Caki2 (cell line): ENCODE measurements around the gene ANKLE1. TPM values are rescaled to one million over a fixed set of nuclear protein-coding genes. Genes with fewer than 3 reads are reported as not detected.

Experiments used
- DNase-seq: peaks from one replicate; pipeline ENCODE4 v3.0.0-alpha.2; 2015; ENCODE audit warnings: low read depth
- in situ Hi-C: cut with HindIII; loops from 2 replicates; pipeline ENCODE4 v1.10.0; 2016; ENCODE audit warnings: low sequenced_read_pairs, low pct_unique_long_range_greater_than_20kb, mixed read lengths
- total RNA-seq: library from RNA; depleted of rRNA; stranded (reverse); fragments of >200 nt; shearing (Covaris generic); gene quantifications from 2 replicates; pipeline ENCODE4 v1.2.3, GENCODE V29; 2014; ENCODE audit warnings: low replicate concordance

Gene ANKLE1
- total RNA-seq, 1 experiment from 2014 or later: 0.51 TPM

DNA sequence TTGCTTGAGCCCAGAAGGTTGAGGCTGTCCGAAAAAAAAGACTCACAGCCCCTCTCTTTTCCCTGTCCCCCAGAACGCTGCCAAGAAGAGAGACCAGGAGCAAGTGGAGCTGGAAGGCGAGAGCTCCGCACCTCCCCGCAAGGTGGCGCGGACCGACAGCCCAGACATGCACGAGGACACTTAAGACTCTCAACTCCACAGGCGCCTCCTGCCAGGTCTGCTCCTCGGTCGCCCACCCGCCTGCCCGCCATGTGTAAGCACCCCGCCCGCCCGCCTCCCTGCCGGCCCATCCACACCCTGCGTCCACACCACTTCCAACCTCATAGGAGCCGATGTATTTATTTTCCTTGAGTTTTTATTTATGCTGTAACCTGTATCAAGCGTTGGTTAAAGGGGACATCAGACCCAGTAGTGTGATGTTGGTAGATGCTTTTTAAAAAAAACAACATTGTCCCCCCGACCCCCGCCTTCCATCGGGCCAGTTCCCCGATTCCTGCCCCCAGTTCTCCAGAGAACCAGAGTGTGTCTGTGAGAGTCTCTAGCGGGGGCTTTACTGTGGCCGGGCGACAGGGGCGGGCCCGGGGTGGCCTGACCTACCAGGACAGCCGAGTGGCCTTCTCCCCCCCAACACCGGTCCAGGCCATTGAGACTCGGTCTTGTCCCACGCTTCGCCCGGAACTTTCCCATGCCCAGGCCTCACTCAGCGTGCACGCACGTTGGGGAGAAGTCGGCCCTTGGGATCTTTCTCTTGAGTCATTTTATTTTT, 38.0 kb downstream of the ANKLE1 start:
- in situ Hi-C loops: no loop called here
- no peak for DNase-seq

GRCh38 chr19:17320435-17320834, 38.7 kb downstream of the ANKLE1 start:
- no peak for DNase-seq
- in situ Hi-C loops: no loop called here

GRCh38 chr19:17321655-17322489, 40.2 kb downstream of the ANKLE1 start:
- in situ Hi-C loops: no loop called here
- no peak for DNase-seq

- DNase-seq: no peak
- in situ Hi-C loops: no loop called here
Observed at GRCh38 chr19:17322854-17323253, 41.2 kb downstream of the ANKLE1 start.

DNA sequence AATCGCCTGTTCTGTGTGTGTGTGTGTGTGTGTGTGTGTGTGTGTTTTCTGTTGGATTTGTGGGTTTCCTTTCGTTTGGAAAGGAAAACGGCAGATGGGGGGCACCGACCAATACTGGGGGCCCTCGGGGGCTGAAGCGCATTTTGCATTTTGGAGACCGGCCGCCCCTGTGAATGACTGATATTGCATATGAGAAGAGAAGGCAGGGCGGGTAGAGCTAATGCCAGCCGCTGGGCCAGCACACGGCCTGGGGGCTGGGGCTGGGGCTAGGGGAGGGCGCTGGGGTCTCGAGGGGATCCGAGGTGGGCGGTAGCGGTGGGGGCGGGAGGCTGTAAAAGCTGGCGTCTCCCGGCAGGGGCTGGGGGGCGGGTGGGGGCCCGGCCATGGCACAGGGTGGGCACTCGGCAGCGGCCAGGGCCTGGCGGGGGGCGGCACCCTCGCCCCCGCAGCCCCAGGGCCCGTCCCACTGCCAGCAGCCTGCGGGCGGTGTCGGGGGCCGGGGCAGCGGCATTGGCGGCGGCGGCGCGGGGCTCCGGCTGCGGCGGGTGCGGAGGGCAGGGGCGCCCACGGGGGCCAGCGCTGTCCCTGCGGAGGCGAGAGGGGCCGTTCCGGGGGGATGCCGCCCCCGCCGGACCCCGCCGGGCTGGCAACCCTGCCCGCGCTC, 41.7 kb downstream of the ANKLE1 start:
- DNase-seq: no peak
- in situ Hi-C loops: no loop called here

DNA sequence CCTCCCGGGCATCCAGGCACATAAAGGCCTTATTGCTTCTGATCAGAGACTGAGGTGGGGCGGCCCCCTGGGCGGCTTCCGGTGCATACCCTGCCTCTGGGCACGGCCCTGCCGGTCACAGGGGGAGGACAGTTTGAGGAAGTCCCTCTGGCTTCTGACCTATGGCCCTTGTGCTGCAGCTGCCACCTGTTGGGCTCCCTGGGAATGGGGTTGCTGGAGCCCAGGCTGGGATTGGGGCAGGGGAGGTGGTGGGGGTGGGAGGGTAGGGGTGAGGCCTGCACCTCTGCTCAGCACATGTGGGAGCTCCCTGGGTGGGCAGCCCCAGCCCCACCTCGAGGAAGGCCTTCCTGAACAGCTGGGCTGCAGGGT, 42.2 kb downstream of the ANKLE1 start:
- in situ Hi-C loops: no loop called here
- no peak for DNase-seq

DNA sequence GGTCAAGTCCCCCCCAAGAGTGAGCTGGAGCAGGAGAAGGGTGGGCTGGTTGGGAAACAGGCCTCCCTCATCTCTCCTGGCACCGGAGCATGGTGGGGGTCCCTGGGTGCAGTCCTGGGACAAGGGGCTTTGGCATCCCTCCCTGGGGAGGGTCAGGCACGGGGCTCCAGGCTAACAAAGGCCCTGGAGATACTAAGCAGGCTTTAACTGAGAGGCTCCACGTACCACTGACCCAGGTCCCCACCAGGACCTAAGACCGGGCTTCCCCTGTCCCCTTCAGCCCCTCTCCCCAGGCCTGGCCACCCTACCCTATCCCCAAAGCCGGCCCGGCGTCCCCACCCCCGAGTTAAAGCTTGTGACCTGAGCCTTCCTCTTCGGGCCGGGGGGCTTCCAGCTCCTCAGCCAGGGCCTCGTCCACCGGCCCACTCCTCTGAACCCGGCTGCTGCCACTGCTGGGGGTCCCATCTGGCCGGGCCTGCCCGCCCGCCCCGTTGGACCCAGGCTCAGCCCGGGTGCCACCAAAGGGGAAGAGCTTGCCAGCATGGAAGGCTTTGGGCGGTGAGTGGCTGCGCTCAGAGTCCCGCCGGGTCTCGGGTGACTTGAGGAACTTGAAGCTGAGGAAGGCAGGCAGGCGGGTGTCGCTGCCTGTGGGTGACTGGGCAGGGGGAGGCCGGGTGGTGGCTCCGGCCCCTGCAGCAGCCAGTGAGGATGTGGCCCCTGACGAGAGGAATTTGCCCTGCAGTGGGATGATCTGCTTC, 42.8 kb downstream of the ANKLE1 start:
- no peak for DNase-seq
- in situ Hi-C loops: no loop called here

DNA sequence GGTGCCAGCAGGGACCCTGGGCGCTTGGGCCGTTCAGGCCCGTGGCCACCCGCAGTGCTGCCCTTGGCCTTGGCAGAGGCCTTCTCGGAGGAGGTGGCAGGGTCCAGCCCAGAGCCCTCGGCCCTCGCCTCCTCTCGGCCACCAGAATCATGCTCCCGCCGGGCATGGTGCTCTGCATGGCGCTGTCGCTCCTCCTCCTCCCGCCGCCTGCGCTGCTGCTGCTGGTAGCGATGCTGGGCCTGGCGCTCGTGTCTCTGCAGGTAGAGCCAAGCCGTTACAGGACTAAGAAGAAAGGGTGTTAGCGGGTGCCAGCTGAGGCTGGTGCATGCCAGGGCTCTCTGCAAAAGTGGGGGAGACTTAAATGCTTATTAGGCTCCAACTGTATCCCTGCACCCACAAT, 43.4 kb downstream of the ANKLE1 start:
- no peak for DNase-seq
- in situ Hi-C loops: no loop called here

GRCh38 chr19:17325881-17326594, 44.3 kb downstream of the ANKLE1 start:
- in situ Hi-C loops: no loop called here
- no peak for DNase-seq

GRCh38 chr19:17326595-17326966, 44.9 kb downstream of the ANKLE1 start:
- no peak for DNase-seq
- in situ Hi-C loops: no loop called here

- no peak for DNase-seq
- in situ Hi-C loops: no loop called here
Observed at GRCh38 chr19:17327068-17327653, 45.5 kb downstream of the ANKLE1 start.

- DNase-seq: peak; percentile 93
- in situ Hi-C loops: no loop called here
Observed at GRCh38 chr19:17327654-17328516, 46.2 kb downstream of the ANKLE1 start.

GRCh38 chr19:17328517-17329365, 47.0 kb downstream of the ANKLE1 start:
- in situ Hi-C loops: no loop called here
- no peak for DNase-seq

DNA sequence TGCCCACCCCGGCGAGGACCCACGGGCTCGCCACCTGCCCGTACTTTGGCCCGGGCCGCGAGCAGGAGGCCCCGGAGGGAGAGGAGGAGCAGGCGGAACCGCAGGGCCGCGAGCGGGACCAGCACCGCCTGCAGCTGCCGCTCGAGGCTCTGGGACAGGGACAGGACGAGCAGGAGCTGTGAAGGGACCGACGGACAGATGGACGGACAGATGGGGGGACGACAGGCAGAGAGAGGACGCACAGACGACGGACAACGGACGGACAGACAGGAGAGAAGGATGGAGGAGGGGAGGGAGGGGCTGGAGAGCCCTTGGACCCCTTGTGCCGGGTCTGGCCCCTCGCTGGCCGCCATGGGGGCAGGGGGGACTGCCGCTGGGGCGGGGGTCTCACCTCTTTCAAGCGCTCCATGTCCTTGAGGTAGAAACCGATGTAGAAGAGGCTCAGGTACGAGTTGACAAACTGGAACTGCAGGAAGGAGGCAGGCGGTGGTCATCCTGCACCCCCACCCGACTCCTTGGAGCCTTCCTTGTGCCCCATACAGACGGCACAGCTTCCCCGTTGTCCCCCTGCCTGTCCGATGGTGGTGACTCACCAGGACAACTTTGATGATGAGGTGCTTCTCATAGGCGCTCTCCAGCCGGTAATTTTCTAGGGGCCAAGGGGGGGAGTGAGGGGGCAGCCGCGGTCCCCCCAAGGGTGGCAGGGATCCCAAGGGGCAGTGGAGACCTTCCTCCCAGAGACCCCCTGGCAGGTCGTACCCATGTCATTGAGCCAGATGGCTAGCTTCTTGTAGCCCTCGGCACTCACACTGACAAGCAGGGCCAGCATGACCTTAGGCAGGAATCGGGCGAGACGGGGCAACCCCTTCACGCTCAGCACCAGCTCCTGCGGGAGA, 47.9 kb downstream of the ANKLE1 start:
- no peak for DNase-seq
- in situ Hi-C loops: no loop called here
